Heart right ventricle (tissue), 16 donors: ENCODE results near the gene CIITA. TPM values are rescaled to one million over a fixed set of nuclear protein-coding genes. Genes with fewer than 3 reads are reported as not detected.
A peak's percentile ranks its signal among the peaks of the same experiment; 100 is the strongest.

Source experiments
- ATAC-seq, 8 donors: fragments of 200-7000 bp; cut with Tn5 transposase; one replicate each; pipeline ENCODE4 v1.9.1; 2020; ENCODE audit warnings: mild to moderate bottlenecking in 8 of 8, moderate library complexity in 8 of 8, moderate number of reproducible peaks in 1 of 8
- DNase-seq, 2 donors: peaks; one replicate each; pipeline ENCODE4 v3.0.0-alpha.2; 2020
- H3K27ac ChIP-seq, 10 donors: fragments of 200-600 bp; sonication (generic) in 2 of 10; one replicate each; pipeline versions ENCODE4 v1.5.0 to v1.8.0; 2020 to 2022; ENCODE audit warnings: mild to moderate bottlenecking in 3 of 10
- H3K27me3 ChIP-seq, 7 donors: fragments of 200-600 bp; one replicate each; pipeline ENCODE4 v1.8.0; 2021 to 2022; ENCODE audit warnings: mild to moderate bottlenecking in 2 of 7
- H3K36me3 ChIP-seq, 9 donors: fragments of 200-600 bp; sonication (generic) in 1 of 9; one replicate each; pipeline versions ENCODE4 v1.5.0 to v1.8.0; 2020 to 2022; ENCODE audit warnings: mild to moderate bottlenecking in 2 of 9
- H3K4me1 ChIP-seq, 9 donors: fragments of 200-600 bp; sonication (generic) in 1 of 9; one replicate each; pipeline versions ENCODE4 v1.5.0 to v1.8.0; 2020 to 2022; ENCODE audit warnings: mild to moderate bottlenecking in 4 of 9
- H3K4me3 ChIP-seq, 10 donors: fragments of 200-600 bp; sonication (generic) in 2 of 10; one replicate each; pipeline versions ENCODE4 v1.5.0 to v1.8.0; 2020 to 2022; ENCODE audit warnings: mild to moderate bottlenecking in 7 of 10, moderate library complexity in 2 of 10
- H3K9me3 ChIP-seq, 11 donors: fragments of 200-600 bp in 10 of 11; sonication (generic) in 2 of 11; one replicate each; pipeline versions ENCODE4 v1.5.0 to v1.8.0; 2013 to 2022; ENCODE audit warnings: mild to moderate bottlenecking in 2 of 11, control low read depth in 1 of 11, moderate library complexity in 1 of 11
- WGBS, 2 donors: extraction: QIAGEN DNeasy Blood & Tissue Kit; methylation state at CpG; one replicate each; pipeline ENCODE4 v1.1.7; 2013; ENCODE audit warnings: inconsistent platforms in 1 of 2; 5-methylcytosine and 5-hydroxymethylcytosine counted together
- intact Hi-C, 10 donors: fragments of 100-400 bp; cut with DNase I; formaldehyde crosslinking; loops; one replicate each; pipeline versions ENCODE4 v1.11.1 to v1.14.2; 2022
- polyA plus RNA-seq, 2 donors: library from polyadenylated mRNA; stranded (reverse); fragments of 200-250 nt; gene quantifications; one replicate each; pipeline ENCODE4 v1.2.3, GENCODE V29; 2013
- total RNA-seq, 10 donors: library from RNA; stranded (reverse); fragmentation: NEBNext Ultra II Directional in 3 of 10; extraction: Animal tissue kit (Norgen Biotek cat#: 25700) in 3 of 10; gene quantifications; one replicate each; pipeline versions ENCODE4 v1.2.1 to v1.2.4, GENCODE V29; 2021 to 2023
- TF ChIP-seq, protein P1 (sequence below), 9 donors: fragments of 200-600 bp; sonication (generic) in 2 of 9; IDR thresholded peaks; one replicate each; pipeline versions ENCODE4 v1.5.0 to v1.8.0; 2021 to 2022; ENCODE audit warnings: antibody characterized with exemption in 9 of 9, mild to moderate bottlenecking in 5 of 9, moderate library complexity in 1 of 9
- donor health status: Arrhythmogenic right ventricular cardiomyopathy.
- donor health status: ischemic (EF 13 %, LVEDD 7.1; RV severe dilation, severe dysfunction).
- donor health status: healthy with polysubstance abuse.
- donor health status: DM: no; HTN: yes; CAD: no.
- donor health status: DM: no; HTN: no; CAD: no.
- donor health status: ischemic (EF 25% LVEDD 6.9; RV normal size, moderate dysfunction).
- donor health status: ischemic (EF 25% LVEDD 5.7; RV mildly dilated, moderate dysfunction).
- donor health status: healthy.
- donor health status: DM: yes; HTN: yes; CAD: no.
- donor health status: Ischemic cardiomyopathy.
- donor health status: ischemic (EF 35%, LVEDD 5.7; RV mildly dilated, moderate dysfunction).
- donor health status: nonischemic (EF 11% LVEDD 7.7; RV severe dilation, severe dysfunction).
- donor health status: DM: yes; HTN: yes; CAD: no.
- donor health status: PGD.
- donor health status: ischemic (EF 29% LVEDD 5.4; RV normal size, mild dysfunction).
- donor health status: nonischemic (EF 23%, LVEDD 6.1; RV moderate dilation, normal function).

CIITA gene
- total and polyA plus RNA-seq, 12 donors: 2.1 to 50.8 (median 8.7) TPM

DNA sequence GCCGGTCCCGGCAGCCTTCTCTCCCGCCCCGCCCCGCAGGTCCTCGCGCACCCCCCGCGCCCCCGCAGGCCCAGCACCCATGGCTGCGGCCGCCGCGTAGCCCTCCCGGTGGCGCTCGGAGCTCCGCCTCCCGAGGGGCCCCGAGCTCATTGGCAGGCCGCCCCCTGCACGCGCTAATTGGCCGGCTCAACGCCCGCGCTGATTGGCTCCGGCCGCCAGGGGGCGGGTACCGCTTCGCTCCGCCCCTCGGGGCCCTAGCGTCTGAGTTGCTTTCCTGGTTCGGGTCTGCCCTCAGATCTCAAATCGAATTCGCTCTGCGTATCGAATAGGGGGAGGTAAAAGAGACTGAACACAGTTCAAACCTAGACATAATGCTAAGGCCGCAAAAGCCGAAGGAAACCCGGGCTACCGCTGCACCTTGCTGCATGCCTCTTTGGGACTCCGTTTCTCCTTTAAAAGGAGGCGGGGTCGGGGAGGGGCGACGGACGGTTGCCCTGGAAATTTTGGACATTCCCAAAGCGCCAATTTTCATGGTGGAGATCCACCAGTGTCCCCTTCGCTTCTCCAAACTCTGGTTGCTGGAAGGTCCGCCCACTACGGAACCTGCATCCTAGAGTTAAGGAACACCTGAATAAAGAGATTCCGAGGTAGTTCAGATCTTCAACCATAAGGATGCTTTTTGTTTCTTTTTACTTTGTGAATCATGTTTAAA is 65.5 kb downstream of the CIITA start, which contains the start of gene DEXI:
Gene DEXI (minus strand): TSS at position 117 of the 712 bp plus-strand sequence. CDS start 463 bp downstream, outside the sequence.
- H3K36me3 ChIP-seq: no peaks in the 10 kb centered on the region
- DNase-seq (peak; percentile 95 to 97), ATAC-seq (peak; percentile 72 to 78 (median 75))
- H3K4me1 ChIP-seq: peaks cover 30 to 84% (median 72%) of the 10 kb centered on the region in 9 donors
- H3K4me3 ChIP-seq: peak within 1 kb of the TSS; percentile 50 to 89 (median 80)
- H3K9me3 ChIP-seq: no peaks in the 10 kb centered on the region
- no peaks in the 10 kb centered on the region for H3K27me3 ChIP-seq
- TF ChIP-seq, protein P1, sequence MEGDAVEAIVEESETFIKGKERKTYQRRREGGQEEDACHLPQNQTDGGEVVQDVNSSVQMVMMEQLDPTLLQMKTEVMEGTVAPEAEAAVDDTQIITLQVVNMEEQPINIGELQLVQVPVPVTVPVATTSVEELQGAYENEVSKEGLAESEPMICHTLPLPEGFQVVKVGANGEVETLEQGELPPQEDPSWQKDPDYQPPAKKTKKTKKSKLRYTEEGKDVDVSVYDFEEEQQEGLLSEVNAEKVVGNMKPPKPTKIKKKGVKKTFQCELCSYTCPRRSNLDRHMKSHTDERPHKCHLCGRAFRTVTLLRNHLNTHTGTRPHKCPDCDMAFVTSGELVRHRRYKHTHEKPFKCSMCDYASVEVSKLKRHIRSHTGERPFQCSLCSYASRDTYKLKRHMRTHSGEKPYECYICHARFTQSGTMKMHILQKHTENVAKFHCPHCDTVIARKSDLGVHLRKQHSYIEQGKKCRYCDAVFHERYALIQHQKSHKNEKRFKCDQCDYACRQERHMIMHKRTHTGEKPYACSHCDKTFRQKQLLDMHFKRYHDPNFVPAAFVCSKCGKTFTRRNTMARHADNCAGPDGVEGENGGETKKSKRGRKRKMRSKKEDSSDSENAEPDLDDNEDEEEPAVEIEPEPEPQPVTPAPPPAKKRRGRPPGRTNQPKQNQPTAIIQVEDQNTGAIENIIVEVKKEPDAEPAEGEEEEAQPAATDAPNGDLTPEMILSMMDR (IDR thresholded peaks at IDR 0.05): peak; percentile 8 to 68 (median 42)
- H3K27ac ChIP-seq: peak within 1 kb of the TSS; percentile 65 to 94 (median 90)
- WGBS, 2 donors: 6% methylated on average over 55 of the region's 55 CpGs
- intact Hi-C loops: loop anchor here in 1 of 10 donors (5.0 kb wide), 1 partner anchor 115 kb away; no protein-coding TSS in a partner anchor

DNA sequence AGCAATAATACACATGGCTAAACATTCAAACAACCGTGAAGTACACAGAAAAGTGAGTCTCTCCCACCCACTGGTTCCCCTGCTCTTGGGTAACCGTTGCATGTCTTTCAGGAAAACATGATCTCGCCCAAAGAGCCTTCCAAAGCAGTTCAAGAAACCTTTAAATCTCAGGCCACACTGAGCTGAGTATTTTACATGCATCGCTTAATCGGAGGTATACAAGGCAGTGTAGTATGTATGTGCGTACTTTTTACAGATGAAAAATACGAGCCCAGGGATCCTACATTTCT is 66.0 kb downstream of the CIITA start:
- Histone ChIP-seq H3K4me3 (peak overlapping the region in 7 of 10 donors; percentile 58 to 89 (median 82)), H3K4me1 (peaks cover 25 to 79% (median 67%) of the 10 kb centered on the region in 9 donors), H3K27ac (peak overlapping the region in 7 of 10 donors; percentile 15 to 92 (median 79)), H3K36me3 (no peaks in the 10 kb centered on the region), H3K27me3 (no peaks in the 10 kb centered on the region), H3K9me3 (no peaks in the 10 kb centered on the region)
- 89 to 94% methylated on average over 7 of the region's 7 CpGs for WGBS, 2 donors
- intact Hi-C loops: loop anchor here in 1 of 10 donors (5.0 kb wide), 1 partner anchor 116 kb away; no protein-coding TSS in a partner anchor
- TF ChIP-seq, protein P1 (IDR thresholded peaks at IDR 0.05): no peak
- DNase-seq (no peak), ATAC-seq (no peak)

DNA sequence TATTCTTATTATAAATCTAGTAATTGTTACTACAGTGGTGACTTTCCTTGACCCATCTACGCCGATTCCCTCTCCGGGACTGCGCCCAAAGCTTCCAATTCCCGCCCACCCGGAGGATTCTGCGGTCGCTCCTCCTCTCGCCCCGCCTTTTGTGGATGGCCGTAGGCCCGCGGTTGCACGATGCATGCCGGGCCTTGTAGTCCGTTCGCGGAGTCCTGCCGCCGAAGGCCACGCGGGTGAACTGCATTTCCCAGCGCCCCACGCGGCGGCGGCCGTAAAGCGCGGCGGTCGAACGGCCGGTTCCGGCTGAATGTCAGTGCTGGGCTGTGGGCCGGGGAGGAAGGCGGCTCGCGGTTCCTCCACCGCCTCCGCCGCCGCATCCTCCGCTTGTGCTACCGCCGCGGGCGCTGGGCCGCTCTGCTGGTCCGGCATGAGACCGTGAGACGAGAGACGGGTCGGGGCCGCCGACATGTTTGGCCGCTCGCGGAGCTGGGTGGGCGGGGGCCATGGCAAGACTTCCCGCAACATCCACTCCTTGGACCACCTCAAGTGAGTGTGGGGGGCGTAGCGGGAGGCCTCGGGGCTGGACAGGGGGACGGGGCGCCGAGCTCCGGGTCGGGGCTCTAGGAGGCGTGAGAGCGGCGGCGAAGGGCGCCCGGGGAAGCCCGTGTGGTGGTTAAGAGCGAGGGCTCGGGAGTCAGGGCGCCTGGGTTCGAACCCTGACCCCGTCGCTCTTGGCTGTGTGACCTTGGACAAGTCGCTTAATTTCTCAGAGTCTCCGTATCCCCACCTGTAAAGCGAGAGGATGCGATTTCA is 67.5 kb downstream of the CIITA start, which contains the start of gene CLEC16A:
Gene CLEC16A (plus strand): TSS at position 316 of the 816 bp plus-strand sequence. CDS start 154 bp downstream, at position 470.
- Histone ChIP-seq H3K27ac (peak within 1 kb of the TSS; percentile 13 to 90 (median 82)), H3K4me3 (peak within 1 kb of the TSS; percentile 62 to 97 (median 84)), H3K4me1 (peaks cover 17 to 69% (median 53%) of the 10 kb centered on the region in 9 donors), H3K36me3 (no peaks in the 10 kb centered on the region), H3K9me3 (no peaks in the 10 kb centered on the region), H3K27me3 (no peaks in the 10 kb centered on the region)
- DNase-seq: peak; percentile 98 to 99
- 1% methylated on average over 86 of the region's 86 CpGs for WGBS, 2 donors
- TF ChIP-seq, protein P1 (IDR thresholded peaks at IDR 0.05): peak in 2 of 9 donors; percentile 16 to 18
- ATAC-seq: peak; percentile 84 to 92 (median 87)
- intact Hi-C loops: loop anchor here in 1 of 10 donors (5.0 kb wide), 1 partner anchor 117 kb away; no protein-coding TSS in a partner anchor
